Measurements from ENCODE around the gene FCMR.
A peak's percentile ranks its signal among the peaks of the same experiment; 100 is the strongest.

The FCMR gene, protein sequence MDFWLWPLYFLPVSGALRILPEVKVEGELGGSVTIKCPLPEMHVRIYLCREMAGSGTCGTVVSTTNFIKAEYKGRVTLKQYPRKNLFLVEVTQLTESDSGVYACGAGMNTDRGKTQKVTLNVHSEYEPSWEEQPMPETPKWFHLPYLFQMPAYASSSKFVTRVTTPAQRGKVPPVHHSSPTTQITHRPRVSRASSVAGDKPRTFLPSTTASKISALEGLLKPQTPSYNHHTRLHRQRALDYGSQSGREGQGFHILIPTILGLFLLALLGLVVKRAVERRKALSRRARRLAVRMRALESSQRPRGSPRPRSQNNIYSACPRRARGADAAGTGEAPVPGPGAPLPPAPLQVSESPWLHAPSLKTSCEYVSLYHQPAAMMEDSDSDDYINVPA

DNA sequence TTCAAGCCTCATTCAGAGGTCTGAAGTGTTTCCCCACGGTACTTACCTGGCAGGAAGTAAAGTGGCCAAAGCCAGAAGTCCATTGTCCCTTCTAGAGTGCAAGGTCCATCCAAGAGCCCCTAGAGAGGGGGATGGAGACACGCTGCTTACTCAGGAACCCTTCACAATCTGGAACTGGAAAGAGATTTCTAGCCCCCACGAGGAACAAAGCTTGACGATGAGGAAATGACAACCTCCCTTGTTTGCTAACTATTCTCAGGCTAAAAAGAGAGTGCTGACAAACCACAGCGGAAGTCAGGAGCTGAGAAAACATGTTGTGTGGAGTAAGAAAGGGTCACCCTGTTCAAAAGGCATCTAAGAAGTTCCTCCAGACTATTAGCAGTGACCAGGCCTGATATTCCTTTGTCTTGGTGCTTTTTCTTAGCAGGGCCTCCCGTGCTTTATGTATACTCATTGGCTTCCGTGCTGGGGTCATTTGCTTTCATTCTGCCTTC is at the start of gene FCMR:
Gene FCMR (minus strand): TSS at position 170 of the 494 bp plus-strand sequence. CDS start 87 bp downstream, at position 83.
- peak; percentile 40 for DNase-seq

DNA sequence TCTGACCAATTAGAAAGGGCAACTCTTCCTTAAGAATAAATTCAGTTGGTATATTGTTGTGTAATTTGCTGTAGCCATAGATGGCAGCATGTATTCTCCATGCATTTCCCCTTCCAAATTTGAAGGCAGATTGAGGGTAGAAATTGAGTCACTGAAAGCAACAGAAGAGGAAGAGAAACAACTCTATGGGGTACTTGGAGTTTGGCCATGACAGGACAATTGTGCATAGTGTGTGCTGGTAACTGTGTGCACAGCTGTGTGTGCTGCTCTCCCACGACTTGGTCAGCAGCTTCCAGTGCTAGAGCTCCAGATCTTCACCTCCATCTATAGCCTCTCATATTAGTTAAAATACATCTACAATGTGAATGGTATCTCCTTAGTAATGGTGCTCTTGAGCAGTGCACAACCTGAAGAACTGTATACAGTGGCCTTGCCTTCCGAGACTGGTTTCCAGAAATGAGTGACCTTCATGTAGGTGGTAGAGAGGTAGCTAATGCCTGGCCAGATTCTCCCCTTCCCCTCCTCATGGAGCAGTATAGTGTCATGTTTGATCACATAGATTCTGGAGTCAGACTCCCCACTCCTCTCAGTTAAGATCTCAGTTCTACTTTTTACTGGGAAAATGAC is 49.4 kb upstream of the FCMR start:
- no peak for DNase-seq

DNA sequence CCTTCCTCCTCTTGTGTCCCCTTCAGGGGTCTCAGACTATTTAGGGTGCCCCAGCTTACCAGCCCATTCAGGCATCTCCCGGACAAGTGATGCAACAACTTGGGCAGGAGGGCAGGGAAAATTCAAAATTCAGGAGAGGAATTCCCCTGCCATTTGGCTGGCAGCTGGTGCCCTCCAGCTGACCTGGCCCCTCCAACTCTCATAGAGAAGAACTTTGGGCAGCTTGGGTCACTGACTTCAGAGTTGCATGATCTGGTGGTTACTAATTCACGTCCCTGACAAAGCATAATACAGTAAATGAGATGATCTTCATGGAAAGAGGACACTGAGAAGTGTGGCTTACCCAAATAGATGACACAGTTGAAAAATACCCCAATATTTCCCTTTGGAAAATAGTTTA is 48.7 kb upstream of the FCMR start, which contains the start of gene FCAMR:
Gene FCAMR (minus strand): TSS at position 15 of the 400 bp plus-strand sequence. CDS start 335 bp downstream, outside the sequence.
- DNase-seq = no peak

DNA sequence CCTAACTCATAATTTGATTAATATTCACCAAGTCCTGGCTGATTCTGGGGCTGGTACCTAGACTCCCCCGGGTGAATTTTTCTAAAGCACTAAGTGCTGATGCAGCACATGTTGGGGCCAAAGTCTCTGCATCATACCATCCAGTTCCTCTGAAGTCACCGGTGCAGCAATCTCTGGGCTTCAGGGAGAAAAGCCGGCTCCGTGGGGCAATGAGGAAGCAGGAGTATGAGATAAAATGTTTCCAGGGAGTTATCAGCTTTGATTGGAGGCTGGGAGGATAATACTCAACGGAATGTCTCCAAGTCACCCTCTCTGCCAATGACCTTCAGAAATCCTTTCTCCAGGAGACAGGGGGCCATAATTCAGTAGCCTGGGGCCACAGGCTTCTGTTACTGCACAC is 47.3 kb upstream of the FCMR start:
- no peak for DNase-seq

DNA sequence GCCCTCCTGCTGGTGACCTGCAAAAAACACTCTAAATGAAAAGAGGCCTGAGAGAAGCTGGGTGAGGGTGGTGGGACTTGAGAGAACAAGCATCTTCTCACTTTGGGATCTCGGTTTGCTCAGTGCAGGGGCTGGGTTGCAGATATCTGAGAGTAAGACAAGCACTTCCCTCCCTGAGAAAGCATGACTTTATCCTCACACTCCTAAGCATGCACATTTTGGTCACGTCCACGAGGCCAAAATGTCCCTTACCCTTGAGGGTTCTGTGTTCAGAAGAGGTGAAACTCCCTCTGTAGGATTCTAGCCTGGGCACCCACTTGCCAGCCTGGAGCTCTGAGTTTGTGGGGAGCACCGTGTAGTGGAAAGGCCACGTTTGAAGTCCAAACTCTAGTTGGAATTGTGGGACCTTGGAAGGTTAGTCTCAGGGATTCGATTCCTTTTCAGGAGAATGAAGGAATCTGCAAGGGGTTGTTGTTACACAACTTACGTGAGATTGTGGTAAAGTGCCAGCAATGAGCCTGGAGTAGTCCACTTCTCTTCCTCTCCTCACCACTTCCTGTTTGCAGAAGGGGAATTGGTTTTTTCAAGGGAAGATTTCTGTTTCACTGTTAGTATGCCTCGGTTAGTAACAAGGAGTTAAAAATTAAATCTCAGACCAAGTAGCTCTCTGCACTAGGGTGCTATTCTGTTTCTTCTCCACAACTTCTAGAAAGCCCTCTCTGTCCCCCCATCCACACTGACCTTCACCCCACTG is 45.5 kb upstream of the FCMR start:
- DNase-seq = peak; percentile 18

DNA sequence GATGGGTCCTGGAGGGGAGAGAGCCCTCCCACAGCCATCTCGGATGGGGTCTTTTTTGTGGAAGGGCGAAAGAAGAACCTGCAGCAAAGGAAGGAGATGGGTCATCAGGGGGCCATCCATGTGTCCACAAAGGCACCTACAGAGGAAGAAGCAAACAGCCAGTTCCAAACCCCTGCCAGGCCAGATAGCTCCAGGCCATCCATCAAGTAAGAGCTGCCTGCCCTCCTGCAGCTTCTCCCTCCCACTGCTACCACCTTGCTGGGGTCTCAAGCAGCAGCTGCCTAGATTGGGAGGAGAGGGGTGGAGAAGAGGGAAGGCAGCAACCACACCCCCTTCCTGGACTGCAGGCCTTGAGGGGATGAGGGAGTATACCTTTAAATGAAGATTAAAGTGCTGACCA is 44.0 kb upstream of the FCMR start:
- DNase-seq = no peak

DNA sequence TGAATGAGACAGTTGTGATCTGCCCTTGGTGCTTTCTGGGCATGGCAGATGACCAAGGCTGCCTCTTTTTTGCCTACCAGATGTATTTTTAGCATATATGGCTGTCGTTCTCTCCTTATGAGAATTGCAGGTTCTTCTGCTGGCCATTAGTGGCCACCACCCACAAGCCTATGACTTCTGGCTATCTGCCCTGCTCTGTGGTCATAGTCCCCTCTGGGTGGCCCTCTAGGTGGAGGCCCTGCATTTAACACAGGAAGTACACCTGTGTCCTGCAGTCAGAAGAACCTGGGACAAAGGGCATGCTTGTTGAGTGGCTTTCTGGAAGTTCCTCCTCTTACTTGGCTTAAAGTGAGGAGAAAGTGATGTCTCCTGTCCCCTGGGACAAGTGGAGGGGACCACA is 42.0 kb upstream of the FCMR start:
- no peak for DNase-seq

DNA sequence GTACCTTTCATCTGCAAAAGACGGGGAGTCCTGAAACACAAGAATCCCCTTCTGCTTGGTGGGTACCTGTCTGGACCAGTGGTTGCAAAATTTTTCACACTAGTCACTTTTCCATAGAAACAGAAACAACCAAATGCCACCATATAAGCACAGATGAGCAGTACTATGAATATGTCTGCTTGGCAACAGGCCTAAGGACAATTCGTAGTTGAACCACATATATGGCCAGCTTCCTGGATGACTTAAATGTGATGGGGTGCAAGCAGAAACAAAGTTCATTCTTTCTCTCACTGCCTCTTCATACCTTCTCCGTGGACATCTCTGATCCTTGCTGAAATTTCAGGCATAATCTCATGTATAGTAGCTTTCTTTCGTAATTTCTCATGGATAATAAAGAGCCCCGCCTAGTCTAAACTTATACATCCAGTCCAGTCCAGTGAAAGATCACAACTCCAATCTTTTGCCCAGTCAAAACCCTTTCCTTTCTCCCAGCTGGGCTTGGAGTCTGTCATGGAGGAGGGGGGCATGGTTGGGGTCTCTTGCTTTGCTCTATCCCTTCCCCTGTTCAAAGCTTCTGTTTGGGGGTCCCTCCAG is 41.5 kb upstream of the FCMR start:
- DNase-seq = no peak

DNA sequence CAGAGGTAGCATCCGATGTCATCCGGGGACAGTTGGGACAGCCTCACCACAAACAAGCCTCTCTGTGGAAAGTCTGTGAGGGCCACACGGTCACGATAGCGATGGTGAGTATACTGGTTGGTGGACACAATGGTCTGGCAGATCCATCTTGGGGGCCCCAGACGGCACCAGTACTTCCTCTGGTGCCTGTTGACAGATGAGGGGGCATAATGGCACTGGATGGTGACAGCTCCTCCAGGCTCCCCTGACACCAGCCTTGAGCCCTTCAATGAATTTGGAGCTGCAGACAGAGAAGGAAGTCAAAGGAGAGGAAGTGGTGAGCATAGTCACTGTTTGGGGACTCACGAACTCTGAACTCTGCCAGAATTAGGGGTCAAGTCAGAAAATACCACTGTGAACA is 40.5 kb upstream of the FCMR start:
- no peak for DNase-seq

DNA sequence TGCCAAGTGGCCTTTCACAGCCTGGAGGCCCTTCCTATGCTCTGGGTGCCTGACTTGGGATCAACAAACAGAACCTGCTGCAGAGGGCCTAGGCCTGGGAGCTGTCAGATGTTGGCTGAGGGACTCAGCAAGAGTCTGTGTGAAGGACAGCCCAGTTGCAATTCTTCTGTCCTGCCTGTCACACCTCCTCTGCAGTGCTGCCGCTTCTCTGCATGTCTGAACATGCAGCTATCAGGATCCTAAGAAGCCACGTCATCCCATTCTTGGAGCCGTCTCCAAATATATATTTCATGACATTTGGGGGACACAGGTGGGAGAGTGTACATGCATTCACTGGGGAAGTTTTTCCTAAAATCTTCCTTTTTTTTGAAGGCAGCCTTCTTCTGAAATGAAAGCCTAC is 39.9 kb upstream of the FCMR start:
- no peak for DNase-seq

DNA sequence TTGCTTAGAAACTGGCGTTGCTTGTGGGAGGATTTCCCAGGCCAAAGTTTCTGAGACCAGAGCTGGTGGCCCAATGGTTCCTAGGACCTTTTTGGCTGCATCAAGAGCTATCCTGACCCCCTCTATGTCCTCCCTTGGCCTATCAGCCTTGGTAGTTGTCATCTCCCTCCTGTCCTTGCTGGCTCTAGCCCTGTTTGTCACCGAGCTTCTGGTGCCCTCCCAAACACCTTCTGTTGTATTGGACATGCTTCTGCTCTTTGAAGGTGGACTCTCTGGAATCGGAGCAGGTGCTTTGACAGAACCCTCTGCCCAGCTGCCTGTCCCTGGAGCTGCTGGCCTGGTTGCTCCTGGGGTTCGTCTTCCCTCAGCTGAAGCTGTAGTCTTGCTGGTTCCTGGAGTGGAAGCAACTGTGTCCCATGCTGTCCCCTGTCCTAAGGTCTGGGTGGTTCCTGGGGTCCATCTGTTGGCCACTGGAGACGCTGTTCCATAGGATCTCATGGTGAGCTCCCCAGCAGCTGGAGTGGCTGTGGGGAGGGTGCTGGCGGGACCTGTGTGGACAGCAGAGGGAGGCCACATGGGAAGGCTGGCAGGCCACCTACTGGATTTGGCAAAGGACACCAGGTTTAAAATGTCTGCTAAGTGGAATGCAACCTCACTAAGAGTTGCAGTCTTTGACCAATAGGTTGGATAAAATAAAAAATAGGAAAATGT is 39.1 kb upstream of the FCMR start:
- DNase-seq = no peak

DNA sequence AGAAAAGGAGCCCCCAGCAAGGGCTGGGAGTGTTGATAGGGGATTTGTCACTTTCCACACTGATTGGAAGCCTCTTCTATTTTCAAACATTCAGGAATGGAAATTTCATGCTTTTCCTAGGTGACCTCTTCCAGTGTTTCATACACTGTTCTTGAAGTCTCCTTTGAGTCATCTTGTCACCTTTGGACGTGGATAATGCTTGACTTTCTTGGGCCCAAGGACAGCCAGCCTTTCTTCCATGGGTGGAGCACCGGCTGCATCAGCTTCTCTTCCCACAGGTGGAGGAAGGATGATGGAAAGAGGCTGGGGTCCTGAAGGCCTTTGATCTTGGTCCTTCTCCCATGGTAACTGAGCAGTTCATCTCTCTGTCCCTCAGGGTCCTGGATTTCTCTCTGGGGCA is 36.4 kb upstream of the FCMR start:
- DNase-seq = no peak

DNA sequence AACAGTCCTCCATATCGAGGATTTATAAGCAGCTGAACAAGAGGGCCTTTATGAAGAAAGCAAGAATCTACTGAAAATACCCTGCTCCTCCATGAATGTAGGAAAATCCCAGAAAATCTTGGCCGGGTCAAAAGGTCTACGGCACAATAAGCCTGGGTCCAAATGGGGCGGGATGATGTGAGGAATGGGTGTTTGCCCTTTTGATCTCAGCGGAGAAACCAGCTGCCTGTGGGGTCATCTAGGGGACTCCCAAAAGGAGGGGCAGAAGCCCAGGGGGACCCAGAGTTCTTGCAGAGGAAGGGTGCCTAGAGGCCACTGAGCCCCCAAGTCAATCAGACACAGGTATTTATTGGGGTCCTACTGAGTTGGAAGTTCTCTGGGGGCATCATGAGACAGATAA is 35.9 kb upstream of the FCMR start:
- no peak for DNase-seq

DNA sequence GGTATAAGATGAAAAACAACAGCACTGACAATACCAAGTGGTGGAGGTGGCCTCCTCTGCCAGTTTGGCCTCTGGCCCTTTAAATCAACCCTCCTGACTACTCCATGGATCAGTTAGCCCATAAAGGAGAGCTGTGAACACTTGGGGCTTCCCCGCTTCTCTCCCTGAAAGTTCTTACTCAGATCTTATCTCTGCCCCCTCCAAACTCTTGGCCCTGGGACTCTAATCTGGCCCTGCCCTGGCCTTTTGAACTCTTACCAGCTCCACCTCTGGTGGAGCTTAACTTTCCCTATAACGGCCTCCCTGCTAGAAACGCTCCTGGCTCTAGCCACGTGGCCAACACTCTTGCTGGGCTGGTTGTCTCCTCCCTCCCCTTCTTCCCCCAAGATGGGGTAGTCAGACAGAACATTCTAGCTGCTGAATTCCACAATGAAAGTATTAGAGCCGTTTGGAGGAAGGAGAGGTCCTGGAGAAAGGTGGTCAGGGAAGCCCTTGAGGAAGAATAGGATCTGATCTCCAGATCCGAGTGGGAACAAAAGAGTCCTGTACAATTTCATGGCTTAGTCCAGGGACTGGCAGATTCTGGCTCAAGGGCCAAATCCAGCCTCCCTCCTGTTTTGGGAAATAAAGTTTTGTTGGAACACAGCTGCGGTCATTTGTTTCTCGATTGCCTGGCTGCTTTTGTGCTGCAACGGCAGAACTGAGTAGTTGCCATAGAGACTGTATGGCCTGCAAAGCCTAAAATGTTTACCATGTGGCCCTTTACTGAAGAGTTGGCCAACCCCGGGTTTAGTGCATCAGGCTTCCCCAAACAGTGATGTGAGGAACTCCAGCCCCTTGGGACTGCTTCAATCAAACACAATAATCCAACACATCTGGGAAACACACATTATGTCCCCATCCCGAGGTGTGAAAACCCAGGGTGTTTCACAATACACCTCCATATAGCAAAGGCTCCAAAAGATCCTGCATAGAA is 34.0 kb upstream of the FCMR start:
- peak; percentile 21 for DNase-seq

DNA sequence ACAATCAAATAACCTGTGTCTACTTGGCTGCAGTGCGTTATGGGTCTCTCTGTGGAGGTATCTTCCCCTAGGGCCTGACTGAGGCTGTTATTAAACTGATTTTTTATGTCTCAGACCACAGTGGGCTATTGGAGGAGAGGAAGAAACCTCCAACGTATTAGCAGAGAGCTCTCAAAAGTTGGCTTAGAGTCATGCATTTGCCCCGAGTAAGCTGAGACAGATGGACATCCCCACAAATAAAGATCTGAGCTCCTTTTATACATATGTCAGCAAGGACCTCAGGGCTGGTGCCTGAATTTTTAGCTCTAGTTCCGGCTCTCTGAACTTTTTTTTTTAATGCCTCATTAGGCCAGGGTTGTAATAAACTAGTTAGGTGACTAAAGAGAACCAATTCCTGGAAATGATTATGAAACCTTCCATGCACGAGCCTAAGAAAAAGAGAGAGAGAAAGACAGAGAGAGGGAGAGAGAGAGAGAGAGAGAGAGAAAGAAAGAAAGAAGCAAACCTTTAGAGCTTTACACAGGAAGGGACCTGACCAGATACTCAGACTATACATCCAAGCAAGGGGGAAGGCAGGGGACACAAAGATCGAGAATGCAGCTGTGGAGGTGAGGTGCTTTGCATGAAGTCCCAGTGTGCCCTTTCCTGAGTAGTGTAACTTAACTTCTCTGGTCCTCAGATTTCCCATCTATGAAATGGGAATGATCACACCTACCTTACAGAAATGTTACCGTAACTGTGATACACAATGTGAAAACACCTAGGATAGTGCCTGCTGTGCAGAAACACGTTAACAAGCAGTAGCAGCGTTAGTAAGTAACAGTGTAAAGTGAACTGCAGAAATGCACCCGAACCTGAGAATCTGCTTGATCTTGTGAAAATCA is 33.0 kb upstream of the FCMR start:
- DNase-seq = no peak

DNA sequence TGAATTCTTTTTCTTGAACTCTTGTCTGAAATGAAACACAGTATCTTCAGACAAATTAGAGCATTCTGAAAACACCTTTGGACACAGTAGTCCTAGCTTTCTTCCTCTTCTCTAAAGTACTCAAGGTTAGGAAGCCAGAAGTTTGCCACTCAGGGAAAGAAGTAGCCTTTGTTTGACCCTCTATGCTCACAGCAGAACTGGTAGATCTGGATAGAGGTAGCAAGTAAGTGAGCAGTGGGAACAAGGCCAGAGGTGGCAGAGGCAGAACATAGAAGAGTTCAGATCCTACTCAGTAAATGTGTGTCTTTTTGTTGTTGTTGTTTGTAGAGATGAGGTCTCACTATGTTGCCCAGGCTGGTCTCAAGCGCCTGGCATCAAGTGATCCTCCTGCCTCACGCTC is 31.9 kb upstream of the FCMR start:
- no peak for DNase-seq

DNA sequence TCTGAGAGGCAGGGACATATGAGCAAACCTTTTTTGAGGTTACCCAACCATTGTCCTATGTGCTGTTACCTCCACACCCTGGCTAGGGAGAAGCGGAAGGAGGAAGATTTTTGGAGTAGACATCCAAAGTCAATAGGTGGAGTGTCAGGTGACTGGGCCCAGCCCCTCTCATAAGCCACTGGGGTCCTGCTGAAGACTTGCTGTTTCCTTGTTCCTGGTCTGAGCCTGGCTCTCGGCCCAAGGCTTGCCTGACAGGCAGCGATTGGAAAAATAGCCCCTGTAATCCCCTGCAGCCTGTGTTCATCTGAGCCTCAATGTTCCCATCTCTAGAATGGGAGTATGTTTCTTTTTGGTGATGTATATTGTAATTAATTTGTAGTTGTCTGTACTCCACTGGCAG is 31.4 kb upstream of the FCMR start:
- no peak for DNase-seq

DNA sequence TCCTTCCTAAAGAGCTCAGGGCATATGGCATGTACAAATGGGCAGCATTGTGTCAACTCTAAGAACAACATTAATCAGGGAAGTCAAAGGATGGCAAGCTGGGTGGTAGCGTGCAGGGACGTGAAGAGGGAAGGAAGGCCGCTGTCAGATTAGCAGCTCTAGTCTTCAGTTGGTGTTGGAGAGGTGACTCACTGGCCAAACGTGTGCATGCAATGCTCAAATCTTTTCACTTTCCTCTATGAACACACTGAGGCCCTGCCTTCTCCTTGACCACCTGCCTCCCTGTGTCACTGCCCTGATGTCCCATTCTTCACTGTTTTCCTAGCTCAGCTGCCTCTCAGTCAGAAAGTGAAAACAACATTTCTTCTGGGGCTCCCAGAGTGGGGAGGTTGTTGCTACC is 30.4 kb upstream of the FCMR start:
- DNase-seq = no peak

DNA sequence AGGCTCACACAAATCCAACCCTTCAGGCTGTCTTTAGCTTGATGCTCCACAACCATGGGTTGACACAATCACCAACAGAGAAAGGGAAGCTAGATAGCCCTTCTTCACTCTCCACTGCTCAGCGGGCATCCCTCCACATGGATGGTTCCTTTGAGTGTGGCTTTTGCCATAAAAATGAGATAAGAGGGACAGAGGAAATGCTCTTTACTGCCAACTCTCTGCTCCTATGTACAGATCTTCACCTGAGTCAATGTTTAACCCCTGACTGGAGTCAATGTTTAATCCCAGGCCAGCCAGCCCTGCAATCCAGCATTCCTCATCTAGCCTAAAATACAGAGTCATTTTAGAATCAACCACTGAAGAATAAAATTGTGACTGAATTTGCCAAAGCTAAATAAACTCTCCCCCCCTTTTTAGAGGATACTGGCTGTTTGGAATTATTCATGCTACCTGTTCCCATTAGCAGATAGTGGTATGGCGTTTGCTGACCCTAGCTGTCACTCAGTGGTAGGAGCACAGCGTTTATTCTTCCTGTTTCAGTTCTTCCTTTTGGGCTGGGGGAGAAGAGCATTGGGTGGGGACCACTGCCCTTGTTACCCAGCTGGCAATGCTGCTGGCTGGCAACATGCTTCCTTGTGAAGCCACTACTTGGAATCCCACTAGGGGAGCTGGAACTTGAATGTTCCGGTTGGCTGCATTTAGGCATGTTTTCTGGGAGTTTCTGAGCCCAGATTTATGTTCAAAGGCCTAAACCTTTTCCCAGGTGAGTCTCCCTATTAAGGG is 29.8 kb upstream of the FCMR start:
- DNase-seq = no peak
